Stimulated activated CD8-positive, alpha-beta memory T cell treated with anti-CD3 and anti-CD28 coated beads, Interleukin-15, amount 100 ng/mL, for 4 hours (primary cell): Measurements from ENCODE around the gene F2RL2.

Experiments used
- DNase-seq, 2 donors: peaks; one replicate each; pipeline ENCODE4 v3.0.0-alpha.2; 2020; ENCODE audit warnings: low read depth in 2 of 2

Gene F2RL2

DNA sequence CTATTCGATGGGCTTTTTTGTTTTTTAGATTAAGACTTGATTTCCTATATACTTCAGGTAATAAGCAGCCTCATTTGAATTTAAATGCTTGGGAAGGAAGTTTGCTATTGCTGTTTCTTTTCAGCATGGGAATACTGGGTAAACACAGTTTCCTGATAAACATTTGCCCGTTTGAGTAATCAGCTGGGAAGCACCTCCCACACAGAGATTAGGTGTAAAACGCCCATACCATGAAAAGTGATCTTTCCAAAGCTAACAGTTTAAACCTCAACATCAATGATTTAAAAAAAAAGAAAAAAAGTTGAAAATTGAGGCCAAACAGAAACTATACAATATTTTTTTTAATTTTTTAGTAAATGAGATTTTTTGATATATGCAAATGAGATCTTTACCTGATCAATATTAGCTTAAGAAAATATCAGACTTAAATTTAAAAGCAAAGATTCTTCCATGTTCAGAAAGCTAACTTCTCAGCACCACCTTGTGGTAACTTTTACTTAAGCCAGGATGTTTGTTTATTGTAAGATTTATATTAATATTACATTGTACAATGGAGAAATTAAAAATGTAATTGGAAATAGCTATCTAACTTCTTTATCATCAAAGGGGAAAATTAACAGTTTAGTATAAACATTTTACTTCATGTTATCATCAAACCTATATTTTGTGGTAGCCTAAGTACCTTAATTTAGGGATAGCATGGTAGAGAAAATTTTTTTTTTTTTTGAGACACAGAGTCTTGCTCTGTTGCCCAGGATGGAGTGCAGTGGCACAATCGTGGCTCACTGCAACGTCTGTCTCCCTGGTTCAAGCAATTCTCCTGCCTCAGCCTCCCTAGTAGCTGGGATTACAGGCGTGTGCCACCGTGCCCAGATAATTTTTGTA, 39.8 kb downstream of the F2RL2 start:
- no peak for DNase-seq

DNA sequence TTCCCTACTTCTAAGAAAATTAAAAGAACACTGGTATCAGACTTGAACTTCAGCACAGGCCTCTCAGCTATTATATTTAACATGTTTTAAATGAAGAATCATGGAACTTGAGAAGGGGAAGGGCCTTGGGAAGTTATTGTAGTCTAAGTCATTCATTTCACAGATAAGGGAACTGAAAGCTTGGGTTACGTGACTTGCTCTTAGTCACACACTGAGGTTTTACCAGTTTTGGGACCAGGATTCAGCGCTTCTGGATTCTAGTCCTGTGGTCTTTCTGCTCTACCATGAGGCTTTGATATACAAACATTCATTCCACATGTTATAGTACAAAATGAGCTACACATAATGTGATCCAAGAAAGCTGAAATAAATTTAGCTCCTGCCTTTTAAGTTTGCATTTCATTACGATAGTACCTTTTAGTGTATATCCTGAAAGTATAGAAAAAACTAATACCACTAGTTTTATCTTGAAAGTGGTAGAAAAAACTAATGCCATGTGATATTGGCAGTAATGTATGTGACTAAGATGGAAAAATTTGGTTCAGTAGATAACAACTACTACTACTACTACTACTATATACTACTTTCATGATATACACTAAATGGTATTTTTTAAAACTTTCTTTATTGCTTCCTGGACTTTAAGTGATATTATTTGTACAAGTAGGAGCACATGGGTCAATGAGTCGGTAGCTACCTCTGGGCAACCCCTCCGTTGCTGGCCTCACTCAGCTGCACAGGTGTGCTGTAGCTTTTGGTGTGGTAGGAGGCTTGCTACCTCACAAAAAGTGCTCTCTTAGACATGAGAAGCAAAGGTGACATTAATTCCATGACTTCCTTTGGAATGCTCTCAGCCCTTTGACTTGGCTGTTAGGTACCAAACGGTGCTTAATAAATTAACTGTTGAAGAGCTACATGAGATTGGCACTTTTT, 40.7 kb downstream of the F2RL2 start:
- no peak for DNase-seq

GRCh38 chr5:76580981-76581380, 42.2 kb downstream of the F2RL2 start:
- no peak for DNase-seq

GRCh38 chr5:76579166-76579937, 43.9 kb downstream of the F2RL2 start:
- DNase-seq = no peak

DNA sequence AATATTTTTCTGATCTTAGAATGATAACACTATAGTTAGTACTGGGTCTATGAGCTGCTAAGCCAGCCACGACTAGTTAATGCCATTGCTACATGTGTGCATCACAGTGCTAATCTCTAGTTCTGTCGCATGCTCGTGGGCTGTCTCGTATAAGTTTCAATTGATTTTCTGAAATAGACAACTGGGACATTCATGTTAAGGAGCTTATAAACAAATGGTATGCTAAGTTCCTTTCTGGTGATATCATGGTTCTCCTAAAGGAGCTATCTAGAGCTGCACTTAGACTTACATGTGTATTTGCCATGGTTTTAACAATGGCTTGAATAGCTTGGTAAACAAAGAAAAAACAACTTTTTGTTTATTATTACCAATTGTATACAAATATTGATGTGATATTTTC, 46.2 kb downstream of the F2RL2 start:
- no peak for DNase-seq

DNA sequence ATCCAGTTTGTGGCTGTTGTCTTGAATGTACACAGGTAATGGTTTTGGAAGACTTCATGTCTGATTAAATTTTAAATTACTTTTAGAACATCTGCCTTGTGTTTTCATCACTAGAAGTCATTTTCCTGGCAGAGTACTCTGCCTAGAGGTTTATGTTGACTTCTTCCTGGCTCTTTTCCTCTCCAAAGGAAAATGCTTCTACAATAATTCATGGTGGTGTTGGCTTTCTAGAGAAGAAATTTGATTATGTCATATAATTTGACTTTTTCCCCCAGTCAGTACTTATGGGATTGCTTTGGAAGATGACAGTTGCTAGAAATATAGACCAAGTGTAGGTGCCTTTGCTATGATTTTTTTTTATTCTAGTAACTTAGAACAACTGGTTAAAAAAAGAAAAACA, 46.8 kb downstream of the F2RL2 start:
- DNase-seq = no peak

GRCh38 chr5:76571559-76571958, 51.6 kb downstream of the F2RL2 start:
- no peak for DNase-seq

DNA sequence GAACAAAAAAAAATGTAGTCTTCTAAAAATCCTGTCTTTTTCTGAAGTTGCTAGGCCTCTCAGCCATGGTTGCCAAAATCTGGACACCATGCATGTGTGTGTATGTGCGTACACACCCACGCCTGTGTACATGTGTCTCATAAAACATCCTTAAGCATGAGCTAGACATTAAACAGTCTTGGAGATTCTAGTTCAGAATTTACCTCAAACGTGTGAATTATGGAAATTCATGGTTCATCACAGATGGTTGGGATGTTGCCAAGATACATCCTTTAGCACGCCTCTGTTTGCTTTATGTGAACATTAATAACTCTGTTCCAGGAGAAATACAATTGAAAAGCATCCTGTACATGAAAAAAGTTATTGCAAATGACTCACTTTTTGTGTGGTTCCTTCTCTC, 53.0 kb downstream of the F2RL2 start:
- no peak for DNase-seq
